IPS-NIHi11 (cell line): ENCODE results near the gene CTXND1.
"Not testable (repeated sequence)": the region's sequence is repeated elsewhere in the genome, so short reads cannot be mapped to it uniquely, and the experiment has no call there.

ENCODE experiments used
- DNase-seq: peaks from one replicate; pipeline ENCODE4 v3.0.0; 2012; ENCODE audit warnings: mixed read lengths, low spot score

Gene CTXND1

DNA sequence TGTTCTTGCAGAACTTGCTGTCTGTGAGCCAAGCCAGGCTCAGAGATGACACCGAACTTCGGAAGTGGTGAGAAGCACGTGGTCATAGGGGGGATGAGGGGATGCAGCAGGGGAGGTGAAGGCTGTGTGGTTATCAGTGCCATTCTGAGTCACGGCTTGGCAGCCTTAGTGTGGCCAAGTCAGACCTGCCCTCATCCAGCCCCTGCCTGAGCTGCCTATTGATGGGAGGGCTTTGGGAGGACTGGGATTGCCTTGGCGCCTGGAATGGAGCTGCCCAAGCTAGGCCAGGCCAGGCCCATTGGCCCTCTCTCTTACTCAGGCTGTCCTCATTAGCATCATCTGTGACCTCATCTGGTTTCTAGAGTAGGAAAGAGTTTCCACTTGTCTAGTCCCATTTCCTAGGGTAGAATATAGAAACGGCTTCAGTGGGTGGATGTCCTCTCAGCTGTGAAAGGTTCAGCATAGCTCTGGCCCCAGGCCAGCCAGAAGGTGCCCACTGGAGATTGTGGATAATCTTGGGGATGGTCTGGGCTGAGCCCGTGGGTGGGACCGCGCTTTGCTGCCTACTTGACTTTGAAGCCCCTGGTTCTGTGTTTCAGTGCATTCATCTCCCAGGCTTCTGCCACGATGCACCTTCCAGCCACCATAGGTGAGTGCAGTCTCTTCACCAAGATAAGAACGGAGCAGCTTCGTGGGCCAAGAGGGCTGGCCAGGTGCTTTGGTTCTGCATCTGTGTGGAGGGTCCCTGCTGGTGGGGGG is 92.0 kb downstream of the CTXND1 start:
- no peak for DNase-seq

DNA sequence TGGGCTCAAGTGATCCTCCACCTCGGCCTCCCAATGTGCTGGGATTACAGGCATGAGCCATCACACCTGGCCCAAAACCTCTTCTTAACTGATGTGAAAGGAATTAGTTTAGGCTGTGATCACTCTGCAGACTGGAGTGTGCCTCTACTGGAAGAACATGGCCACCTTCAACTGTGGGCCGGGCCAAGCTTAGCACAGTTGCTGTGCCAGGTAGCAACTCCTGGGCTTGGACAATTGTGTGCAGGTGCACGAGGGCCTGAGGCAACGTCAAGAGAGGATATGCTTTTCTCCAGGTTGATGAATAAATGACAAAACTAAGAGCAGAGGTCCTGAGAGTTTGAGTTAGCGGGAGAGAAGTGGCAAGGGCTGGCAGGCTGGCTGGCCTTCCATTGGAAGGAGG is 92.7 kb downstream of the CTXND1 start:
- no peak for DNase-seq

DNA sequence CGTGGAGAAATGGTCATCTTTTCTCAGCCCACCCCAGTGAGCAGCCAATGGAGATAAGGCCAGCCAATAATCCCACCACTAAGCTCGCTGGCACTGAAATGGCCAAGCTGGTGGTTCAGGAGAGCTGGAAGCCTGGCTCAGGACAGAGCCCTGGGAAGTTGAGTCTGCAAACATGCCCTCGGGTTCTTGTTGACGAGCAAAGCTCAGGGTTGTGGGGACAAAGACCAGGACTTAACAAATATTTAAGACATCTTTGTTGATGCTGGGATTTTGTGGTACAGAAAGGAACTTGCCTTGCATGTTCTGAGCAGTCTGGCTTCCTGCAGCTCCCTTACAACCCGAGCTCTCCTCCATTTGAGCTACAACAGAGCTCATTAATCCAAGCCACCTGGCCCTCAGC is 94.8 kb downstream of the CTXND1 start:
- DNase-seq = no peak

DNA sequence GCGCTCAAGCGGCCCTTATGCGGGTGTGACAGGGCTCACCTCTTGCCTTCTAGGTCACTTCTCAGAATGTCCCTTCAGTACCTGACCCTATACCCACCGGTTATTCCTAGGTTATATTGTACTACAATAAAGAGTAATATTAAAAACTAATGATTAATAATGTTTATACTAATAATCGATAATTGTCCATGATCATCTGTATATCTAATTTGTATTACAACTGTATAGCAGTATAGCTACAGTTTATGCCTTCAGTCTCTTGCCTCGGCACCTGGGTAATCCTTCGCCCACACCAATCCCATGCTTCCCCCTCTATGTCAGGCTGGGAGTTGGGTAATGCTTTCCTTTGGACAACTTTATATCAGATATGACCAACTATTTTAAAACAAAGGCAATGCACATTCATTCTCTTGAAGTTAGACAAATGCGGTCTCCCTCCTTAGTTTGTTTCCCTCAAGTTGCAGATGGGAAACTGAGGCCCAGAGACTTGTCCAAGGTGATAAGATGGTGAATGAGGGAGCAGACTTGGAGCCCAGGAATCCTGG is 95.8 kb downstream of the CTXND1 start:
- DNase-seq = no peak

DNA sequence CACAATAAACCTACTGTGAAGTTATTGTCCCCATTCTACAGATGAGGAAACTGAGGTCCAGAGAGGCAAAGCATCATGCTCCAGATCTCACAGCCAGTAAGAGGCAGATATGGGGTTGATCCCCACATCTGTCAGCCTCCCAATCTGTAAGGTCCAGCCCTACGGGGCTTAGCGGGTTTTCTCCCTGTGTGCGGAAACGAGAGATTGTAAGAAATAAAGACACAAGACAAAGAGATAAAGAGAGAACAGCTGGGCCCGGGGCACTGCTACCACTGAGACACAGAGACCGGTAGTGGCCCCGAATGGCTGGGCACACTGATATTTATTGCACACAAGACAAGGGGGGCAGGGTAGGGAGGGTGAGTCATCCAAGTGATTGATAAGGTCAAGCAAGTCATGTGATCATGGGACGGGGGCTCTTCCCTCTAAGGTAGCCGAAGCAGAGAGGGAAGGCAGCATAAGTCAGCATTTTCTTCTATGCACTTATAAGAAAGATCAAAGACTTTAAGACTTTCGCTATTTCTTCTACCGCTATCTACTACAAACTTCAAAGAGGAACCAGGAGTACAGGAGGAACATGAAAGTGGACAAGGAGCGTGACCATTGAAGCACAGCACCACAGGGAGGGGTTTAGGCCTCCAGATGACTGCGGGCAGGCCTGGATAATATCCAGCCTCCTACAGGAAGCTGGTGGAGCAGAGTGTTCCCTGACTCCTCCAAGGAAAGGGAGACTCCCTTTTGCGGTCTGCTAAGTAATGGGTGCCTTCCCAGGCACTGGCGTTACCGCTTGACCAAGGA is 96.4 kb downstream of the CTXND1 start:
- not testable (repeated sequence) for DNase-seq

DNA sequence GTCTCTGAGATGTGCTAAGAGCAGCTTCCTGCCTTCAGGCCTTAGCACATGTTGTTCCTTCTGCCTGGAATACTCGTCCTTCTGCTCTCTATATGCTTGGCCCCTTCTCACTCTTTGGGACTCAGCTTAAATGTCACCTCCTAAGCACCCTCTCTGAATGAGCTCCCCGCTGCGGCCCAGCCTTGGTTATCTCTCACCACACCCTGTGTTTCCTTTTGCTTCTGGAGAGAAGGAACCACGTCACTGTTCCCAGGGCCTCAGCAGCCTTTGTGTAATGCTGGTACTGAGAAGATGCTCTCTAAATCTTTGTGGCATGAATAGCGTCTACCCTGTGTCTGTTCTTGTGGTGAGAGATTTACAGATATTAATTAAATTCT is 97.0 kb downstream of the CTXND1 start:
- no peak for DNase-seq

DNA sequence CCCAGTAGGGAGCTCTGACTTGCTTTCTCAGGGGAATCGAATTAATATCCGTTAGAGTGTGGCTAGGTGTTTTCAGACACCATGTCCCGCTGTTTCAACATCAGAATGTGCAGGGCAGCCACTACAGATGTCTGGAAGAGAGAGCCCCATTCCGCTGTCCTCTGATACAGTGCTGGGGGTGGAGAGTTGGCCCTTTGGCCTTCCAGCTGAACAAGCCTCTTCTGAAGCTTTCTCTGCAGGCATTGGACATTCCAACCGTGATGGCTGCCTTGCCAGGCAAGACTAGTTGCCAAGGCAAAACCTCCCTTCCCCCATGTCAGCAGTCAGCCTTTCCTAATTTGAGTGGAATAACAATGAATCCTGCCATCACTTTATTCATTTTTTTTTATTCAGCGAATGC is 97.7 kb downstream of the CTXND1 start:
- DNase-seq = no peak

DNA sequence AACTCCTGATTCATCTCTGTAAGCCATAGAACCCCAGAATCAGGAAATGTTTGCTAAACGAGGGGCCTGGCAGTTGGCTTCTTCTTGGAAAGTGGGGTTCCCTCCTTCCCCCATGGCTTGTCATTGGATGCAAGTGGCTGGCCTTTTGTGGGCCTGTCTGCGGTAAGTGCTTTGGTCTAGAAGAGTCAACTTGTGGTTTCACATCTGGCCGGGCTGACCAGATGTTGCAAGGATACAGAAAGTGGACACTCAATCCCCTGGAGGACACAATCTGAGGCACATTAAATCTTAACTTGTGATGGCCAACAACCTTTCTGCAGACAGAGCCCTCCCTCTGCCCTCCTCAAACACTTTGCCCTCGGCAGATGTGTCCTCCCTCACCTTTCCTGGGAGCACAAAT is 98.1 kb downstream of the CTXND1 start:
- DNase-seq = no peak

DNA sequence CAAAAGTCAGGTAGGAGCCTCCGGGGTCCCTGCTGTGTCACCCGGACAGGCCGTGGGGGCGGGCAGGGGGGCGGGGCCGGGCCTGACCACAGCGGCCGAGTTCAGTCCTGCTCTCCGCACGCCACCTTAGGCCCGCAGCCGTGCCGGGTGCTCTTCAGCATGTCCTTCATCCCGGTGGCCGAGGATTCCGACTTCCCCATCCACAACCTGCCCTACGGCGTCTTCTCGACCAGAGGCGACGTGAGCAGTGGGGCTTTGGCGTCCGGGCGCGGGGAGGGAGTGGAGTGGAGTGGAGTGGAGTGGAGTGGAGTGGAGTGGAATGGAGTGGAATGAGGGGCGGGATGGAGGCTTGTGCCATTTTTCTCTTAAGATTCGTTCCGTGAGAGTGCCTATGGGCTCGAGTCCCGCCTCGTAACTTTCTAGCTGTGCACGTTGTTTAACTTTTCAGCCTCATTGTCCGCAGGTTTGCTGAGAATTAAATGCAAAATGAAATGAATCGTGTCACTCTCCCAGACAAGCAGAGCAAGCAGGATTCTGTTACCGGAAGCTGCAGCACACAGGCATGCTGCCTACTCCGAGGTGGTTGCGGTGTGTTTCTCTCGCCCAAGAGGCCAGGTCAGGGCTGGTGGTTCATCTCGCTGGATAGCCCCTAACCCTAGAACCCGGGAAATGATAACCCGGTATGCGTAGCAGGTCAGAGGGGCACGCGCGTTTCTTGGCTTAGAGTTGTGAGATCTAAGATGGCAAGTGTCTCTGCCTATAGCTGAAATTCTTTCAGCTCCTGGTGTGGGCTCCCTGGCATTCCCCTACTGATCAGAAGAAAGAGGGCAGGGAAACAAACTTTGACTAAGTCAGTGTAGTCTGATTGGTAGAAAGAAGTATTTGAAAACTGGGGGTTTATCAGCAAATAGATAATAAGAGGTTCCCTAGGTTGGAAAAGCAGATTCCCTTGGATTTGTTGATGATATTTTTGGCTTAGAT is 98.8 kb downstream of the CTXND1 start, which contains the start of gene FAH:
TSS of gene FAH (plus strand) at position 104 of the 981 bp plus-strand sequence. CDS start at position 160, 56 bp downstream.
- peak; percentile 49 for DNase-seq

DNA sequence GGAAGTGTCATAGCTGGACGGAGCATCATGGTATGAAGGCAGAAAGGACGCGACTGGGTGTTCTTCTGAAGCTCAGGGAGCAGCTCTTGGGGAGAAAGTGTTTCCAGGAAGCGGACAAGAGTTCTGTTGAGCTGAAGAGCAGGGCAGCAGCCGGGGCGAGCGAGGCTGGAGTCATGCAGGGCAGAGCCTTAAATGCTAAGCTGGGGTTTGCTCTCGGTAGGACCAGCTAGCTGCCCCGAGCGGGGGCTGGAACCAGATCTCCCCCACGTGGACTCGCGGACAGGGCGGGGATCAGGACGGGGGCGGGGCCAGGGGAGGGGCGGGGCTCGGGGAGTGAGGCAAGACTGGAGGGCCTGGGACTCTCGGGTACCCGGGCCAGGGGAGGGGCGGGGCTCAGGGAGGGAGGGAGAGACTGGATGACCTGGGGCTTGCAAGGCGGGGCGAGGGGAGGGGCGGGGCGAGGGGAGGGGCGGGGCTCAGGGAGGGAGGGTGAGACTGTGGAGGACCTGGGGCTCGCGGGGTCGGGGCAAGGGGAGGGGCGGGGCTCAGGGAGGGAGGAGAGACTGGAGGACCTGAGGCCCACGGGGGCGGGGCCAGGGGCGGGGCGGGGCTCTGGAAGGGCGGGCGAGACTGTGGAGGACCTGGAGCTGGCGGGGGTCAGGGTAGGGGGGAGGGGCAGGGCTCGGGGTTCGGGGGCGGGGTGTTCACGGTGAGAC is 99.7 kb downstream of the CTXND1 start:
- peak; percentile 99 for DNase-seq

DNA sequence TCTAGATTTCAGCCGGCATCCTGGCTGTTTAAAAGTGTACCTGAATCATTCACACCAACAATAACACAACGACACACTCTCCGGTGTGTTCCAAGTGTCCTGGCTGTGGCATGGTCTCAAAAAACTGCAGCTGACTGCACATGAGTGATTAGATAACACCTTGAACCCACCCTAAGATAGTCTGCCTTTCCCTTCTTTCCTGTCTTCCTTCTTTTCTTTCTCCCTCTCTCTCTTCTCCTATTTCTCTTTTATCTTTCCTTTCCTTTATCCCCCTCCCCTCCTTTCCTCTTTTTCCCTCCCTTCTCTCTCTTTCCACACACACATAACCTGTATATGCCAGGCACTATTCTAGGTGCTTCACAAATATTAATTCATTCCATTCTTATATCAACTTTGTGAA is 100.4 kb downstream of the CTXND1 start:
- no peak for DNase-seq

DNA sequence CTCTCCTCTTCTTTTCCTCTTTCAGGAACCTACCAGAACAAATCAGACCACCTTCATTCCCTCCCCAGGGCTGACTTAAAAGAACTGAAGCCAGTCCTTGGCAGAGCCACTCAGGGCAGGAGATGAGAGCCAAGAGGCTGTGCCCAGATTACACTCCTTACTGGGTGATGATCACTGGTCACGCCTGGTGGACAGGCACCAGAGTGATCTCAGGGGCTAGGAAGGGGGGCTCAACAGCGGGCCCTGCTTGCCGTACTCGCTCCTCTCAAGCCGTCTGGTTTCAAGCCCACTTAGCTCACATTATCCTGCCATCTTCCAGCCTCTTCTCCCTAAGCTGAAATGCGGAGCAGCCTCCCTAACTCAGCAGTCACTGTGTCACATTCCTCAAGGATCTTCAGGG is 100.9 kb downstream of the CTXND1 start:
- no peak for DNase-seq
